A673 (cell line): ENCODE measurements around the gene CD4.

Experiments used
- CTCF ChIP-seq: fragments of 300-800, 200-600 bp; sonication (generic); conservative IDR thresholded peaks from 2 replicates; pipeline ENCODE4 v1.5.1; 2017; ENCODE audit warnings: low read depth, mild to moderate bottlenecking, antibody characterized with exemption, low read length, moderate library complexity, mixed read lengths
- EZH2 ChIP-seq: fragments of 200-600 bp; sonication (generic); IDR thresholded peaks from 2 replicates; pipeline ENCODE4 v1.6.1; 2017; ENCODE audit warnings: borderline replicate concordance, low read depth, mild to moderate bottlenecking, mixed read lengths, antibody characterized with exemption, low read length; ENCODE audit not compliant: poor library complexity, severe bottlenecking

- TF ChIP-seq CTCF: no peak
- no peak for TF ChIP-seq EZH2
Observed at GRCh38 chr12:6860116-6860515, 70.8 kb downstream of the CD4 start.
